ENCODE data around the gene PKDREJ.

DNA sequence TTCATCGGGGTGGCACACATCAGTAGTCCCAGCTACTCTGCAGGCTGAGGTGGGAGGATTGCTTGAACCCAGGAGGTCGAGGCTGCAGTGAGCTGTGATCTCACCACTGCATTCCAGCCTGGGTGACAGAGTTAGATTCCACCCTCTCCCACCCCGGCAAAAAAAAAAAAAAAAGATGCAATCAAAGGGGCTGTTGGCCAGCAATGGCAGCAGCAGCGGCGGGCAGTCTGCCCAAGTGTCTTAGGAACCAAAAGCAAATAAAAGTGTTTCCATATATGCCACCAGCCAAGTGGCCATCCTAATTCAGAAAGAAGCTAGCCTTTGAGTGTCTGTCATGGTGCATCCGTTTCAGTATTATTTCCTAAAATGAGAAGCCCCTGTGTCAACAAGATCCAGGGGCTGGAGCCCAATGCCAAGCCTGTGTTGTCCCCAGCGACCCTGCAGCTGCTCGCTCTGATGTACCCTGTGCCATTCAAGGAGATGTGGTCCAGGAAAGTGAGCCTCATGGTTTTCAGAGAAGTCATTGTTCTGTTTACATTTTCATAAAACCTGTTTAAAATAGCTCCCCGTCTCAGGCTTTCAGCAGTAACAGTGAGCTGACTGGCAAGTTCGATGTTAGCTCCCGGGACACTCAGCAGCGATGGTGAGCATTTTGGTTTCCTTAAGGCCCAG is 25.6 kb downstream of the PKDREJ start:
- TF ChIP-seq, protein P1, sequence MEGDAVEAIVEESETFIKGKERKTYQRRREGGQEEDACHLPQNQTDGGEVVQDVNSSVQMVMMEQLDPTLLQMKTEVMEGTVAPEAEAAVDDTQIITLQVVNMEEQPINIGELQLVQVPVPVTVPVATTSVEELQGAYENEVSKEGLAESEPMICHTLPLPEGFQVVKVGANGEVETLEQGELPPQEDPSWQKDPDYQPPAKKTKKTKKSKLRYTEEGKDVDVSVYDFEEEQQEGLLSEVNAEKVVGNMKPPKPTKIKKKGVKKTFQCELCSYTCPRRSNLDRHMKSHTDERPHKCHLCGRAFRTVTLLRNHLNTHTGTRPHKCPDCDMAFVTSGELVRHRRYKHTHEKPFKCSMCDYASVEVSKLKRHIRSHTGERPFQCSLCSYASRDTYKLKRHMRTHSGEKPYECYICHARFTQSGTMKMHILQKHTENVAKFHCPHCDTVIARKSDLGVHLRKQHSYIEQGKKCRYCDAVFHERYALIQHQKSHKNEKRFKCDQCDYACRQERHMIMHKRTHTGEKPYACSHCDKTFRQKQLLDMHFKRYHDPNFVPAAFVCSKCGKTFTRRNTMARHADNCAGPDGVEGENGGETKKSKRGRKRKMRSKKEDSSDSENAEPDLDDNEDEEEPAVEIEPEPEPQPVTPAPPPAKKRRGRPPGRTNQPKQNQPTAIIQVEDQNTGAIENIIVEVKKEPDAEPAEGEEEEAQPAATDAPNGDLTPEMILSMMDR (IDR thresholded peaks at IDR 0.05; ENCODE audit: low read length): no peak
- no peak for TF ChIP-seq EZH2 (optimal IDR thresholded peaks at IDR 0.05; ENCODE audit: low read depth, low read length)

Data from MM.1S (cell line).